GM21390 (cell line): ENCODE data around the gene RFC4.
"Not testable (repeated sequence)": the region's sequence is repeated elsewhere in the genome, so short reads cannot be mapped to it uniquely, and the experiment has no call there.

Source experiments
- ATAC-seq: cut with Tn5 transposase; IDR thresholded peaks from one replicate; pipeline ENCODE4 v1.9.1; 2021; ENCODE audit not compliant: unreplicated experiment

Gene RFC4

DNA sequence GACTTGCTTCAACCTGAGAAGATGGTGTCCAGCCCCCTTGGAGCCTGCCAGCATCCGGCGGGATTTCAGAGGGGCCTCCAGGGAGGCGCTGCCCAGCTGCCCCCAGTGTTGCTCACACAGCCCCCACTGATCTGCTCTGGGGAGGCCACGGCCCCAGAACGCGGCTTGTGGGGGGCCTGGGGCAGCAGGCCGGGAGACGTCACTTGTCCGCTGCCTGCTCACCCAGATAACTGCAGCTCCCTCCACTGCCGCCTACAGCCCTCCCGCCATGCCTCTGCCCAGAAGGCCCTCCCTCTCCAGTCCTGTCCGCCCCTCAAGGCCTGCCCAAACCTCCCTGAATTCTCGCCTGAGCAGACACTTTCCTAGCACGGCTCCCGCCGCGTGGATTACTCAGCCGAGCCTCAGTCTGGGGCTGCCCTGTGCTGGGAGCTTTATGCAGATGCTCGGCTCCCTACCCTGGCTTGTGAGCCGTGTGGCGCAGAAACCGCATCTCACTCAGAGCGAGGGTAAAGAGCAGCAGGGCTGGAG, 19.1 kb upstream of the RFC4 start:
- no peak for ATAC-seq

DNA sequence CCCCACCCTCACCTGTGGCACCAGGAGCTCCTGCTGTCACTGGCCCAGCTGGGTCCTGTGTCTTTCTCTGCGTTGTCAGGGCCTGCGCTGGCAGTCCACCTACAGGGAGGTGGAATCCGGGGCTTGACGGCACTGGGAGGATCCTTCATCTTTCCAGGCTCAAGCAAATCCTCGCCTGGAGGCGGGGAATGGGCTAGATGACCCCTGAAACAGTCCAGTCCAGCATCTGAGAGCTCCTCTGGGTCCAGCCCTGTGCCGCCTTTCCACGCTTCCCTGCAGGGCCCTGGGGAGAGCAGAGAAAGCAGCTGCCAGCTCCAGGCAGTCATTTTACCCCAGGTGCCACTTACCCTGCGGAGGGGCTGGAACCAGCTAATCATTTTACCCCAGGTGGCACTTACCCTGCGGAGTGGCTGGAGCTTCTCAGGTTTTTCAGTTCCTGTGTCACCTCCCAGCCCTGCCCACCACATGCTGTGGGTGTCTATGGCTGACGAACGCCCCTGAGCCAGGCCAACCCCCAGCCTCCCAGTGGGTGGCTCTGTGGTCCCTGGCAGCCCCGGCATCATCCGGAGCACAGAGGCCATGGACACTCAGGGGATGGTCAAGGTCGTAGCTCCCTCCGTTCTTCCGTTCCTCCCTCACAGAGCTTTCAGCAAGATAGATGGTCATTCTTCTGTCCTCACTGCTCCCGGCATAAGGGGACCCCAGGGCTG, 18.3 kb upstream of the RFC4 start:
- ATAC-seq, result no peak

GRCh38 chr3:186823386-186823785, 17.1 kb upstream of the RFC4 start:
- no peak for ATAC-seq

GRCh38 chr3:186822388-186822759, 16.1 kb upstream of the RFC4 start:
- ATAC-seq, result not testable (repeated sequence)

- no peak for ATAC-seq
Measured at GRCh38 chr3:186821429-186822387, 15.4 kb upstream of the RFC4 start.

DNA sequence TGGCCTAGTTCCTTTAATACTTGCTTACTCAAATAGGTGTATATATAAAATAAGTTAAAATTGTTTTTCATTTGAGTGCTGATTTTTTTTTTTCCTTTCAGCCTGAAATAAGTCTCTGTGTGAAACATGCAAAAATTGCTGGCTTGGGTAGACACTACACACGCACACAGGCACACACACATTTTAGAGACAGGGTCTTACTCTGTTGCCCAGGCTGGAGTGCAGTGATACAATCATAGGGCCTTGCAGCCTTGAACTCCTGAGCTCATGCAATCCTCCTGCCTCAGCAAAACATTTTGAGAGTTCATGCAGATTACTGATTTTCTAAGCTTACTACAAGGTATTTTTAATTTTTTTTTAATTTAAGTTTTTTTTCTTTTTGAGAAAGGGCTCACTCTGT, 12.7 kb upstream of the RFC4 start:
- no peak for ATAC-seq

- no peak for ATAC-seq
Measured at GRCh38 chr3:186818516-186818915, 12.2 kb upstream of the RFC4 start.

DNA sequence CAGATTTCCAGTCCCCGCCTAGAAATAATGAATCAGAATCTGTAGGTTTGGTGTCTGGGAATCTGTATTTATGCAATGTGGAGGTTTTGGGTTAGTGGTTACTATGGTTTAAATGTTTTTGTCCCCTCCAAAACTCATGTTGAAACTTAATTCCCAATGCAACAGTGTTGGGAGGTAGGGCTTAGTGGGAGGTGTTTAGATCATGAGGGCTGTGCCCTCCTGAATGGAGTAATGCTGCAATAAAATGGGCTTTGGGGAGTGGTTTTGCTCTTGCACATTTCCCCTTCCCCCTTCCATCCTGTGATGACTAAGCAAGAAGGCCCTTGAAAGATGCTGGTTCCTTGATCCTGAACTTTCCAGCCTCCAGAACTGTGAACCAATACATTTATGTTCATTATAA, 9.2 kb upstream of the RFC4 start:
- ATAC-seq, result no peak

GRCh38 chr3:186814100-186814499, 7.8 kb upstream of the RFC4 start:
- no peak for ATAC-seq

DNA sequence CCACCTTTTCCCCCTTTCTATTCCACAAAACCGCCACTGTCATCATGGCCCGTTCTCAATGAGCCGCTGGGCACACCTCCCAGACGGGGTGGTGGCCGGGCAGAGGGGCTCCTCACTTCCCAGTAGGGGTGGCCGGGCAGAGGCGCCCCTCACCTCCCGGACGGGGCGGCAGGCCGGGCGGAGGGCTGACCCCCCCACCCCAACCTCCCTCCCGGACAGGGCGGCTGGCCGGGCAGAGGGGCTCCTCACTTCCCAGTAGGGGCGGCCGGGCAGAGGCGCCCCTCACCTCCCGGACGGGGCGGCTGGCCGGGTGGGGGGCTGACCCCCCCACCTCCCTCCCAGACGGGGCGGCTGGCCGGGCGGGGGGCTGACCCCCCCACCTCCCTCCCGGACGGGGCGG, 5.0 kb upstream of the RFC4 start:
- not testable (repeated sequence) for ATAC-seq

- ATAC-seq, result no peak
Measured at GRCh38 chr3:186810336-186810996, 4.2 kb upstream of the RFC4 start.

DNA sequence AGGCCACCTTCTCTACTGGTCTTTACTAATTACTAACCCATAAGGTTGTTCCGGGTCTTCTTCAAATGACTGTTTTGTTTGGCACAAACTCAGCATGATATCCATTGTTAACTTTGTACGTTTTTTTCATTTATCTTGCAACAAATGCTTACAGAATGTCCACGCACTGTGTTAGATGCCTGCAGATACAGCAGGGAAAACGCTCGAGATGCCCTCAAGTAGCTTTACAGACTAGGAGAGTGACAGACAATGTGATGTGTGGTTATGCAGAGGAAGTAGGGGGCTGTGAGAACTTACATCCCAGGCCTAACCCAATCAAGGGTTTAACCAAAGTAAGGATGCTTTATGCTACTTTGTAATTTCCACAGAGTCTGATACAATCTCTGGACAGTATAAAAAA, 949 bp upstream of the RFC4 start:
- ATAC-seq, result no peak

DNA sequence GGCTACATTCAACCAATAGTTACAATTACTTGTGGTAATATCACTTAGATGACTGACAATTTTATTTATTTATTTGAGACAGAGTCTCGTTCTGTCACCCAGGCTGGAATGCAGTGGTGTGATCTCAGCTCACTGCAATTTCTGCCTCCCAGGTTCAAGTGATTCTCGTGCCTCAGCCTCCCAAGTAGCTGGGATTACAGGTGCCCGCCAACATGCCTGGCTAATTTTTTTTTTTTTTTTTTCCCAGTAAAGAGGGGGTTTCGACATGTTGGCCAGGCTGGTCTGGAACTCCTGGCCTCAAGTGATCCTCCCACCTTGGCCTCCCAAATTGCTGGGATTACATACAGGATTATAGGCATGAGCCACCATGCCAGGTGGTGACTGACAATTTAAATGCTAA, 2.8 kb downstream of the RFC4 start:
- ATAC-seq, result not testable (repeated sequence)

DNA sequence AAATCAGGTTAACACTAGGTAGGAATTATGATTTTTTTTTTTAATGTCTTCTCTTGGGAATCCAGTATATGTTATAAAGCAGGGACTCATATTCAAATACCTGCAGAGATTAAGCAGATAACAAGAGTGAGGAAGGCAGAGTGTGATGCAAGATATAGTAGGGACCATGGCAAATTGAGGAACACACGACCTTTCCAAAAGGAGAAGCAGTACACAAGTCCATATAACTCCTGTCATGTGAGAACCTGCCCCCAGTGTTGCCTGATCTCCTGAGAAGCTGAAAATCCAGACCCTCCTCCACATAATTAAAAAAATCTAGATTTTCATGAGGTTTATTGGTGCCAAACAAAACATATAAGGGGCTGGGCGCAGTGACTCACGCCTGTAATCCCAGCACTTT, 3.6 kb downstream of the RFC4 start:
- no peak for ATAC-seq

- ATAC-seq, result no peak
Measured at GRCh38 chr3:186800285-186800684, 6.0 kb downstream of the RFC4 start.

DNA sequence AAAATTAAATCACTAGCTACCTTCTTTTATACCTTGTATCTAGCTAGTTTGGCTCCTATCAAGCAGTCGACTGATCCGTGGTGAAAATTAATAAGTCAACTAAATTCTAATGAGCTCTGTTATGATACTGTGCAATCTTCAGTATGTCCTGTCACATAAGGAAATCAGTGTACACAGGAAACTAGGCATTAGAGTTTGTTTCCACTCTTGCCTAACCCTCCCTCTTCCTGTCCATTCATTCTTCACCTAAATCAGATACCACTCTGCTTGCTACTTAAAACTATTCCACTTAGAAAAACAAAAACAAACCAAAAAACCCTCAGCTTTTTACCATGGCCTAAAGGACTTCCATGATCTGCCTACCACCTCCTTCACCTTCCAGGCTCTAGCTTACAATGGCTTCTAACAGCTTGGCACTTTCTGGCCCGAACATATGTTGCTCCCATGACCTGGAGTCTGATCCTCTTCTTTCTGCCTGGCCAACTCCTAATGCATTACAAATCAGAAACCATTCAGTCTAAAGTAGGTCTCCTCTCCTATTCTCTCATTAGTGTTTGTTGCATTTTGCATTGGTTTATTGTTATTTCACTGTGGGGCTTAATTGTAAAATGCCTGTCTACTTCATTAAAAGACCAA, 7.9 kb downstream of the RFC4 start:
- ATAC-seq, result no peak

DNA sequence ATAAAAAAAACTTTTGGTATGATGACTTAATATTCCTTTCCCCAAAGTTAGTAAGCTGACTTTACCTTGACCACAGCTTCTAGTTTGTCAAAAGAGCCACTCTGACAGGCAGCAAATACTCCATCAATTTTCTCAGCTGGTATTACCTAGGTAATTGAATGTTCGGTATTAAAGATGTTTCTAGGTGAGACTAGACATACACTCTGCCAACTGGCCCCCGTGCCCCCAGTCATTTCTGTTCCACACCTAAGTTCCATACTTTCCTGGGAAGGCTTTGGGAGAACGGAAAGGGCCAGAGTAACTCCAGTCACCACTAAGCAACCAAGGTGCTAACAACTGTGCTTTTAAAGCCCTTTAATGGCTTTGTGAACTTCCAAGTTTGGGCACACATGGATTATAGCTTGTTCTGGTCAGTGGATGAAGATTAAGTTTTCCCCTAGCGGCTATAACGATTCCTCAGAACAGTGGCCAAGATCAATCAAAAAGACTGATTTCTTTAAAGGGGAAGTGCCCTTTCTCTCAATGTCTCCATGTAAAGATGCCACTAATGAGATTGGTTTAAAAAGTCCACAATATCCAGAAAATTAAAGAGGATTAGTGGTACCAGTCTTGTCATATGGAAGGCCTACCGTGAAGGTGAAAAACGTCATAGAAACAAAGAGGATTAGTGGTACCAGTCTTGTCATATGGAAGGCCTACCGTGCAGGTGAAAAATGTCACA, 15.9 kb downstream of the RFC4 start:
- ATAC-seq, result no peak

- ATAC-seq, result no peak
Measured at GRCh38 chr3:186789554-186790260, 16.6 kb downstream of the RFC4 start.

GRCh38 chr3:186788482-186789370, 17.6 kb downstream of the RFC4 start:
- ATAC-seq, result no peak
